Activated CD4-positive, alpha-beta T cell treated with anti-CD3 and anti-CD28 coated beads, Interleukin-2, Interleukin-4, amounts not matched to agents 100 ng/mL and 50 ng/mL, durations not matched to agents 16 hours and 8 hours (primary cell): Measurements from ENCODE around the gene RFX7.

Experiments
- DNase-seq: peaks from one replicate; pipeline ENCODE4 v3.0.0-alpha.2; 2020; ENCODE audit warnings: low spot score

Gene RFX7

GRCh38 chr15:56126409-56126808 lies 117.3 kb downstream of the RFX7 start:
- DNase-seq: no peak

- DNase-seq: no peak
Observed at GRCh38 chr15:56124391-56124790, 119.3 kb downstream of the RFX7 start.

GRCh38 chr15:56105855-56106254 lies 137.8 kb downstream of the RFX7 start:
- DNase-seq: no peak

- DNase-seq: no peak
Observed at GRCh38 chr15:56102441-56102840, 141.2 kb downstream of the RFX7 start.

- no peak for DNase-seq
Observed at GRCh38 chr15:56099311-56099710, 144.4 kb downstream of the RFX7 start.

GRCh38 chr15:56098195-56098863 lies 145.3 kb downstream of the RFX7 start:
- no peak for DNase-seq

GRCh38 chr15:56095406-56095805 lies 148.3 kb downstream of the RFX7 start:
- DNase-seq: no peak

GRCh38 chr15:56094171-56094570 lies 149.5 kb downstream of the RFX7 start:
- no peak for DNase-seq

- DNase-seq: no peak
Observed at GRCh38 chr15:56088389-56088788, 155.3 kb downstream of the RFX7 start.

GRCh38 chr15:56086566-56086965 lies 157.1 kb downstream of the RFX7 start:
- DNase-seq: no peak

GRCh38 chr15:56082263-56082761 lies 161.4 kb downstream of the RFX7 start:
- DNase-seq: no peak

GRCh38 chr15:56077081-56077480 lies 166.6 kb downstream of the RFX7 start:
- no peak for DNase-seq

GRCh38 chr15:56076640-56077039 lies 167.0 kb downstream of the RFX7 start:
- no peak for DNase-seq

GRCh38 chr15:56074481-56075265 lies 169.0 kb downstream of the RFX7 start:
- DNase-seq: no peak

- no peak for DNase-seq
Observed at GRCh38 chr15:56064152-56064551, 179.5 kb downstream of the RFX7 start.

- DNase-seq: no peak
Observed at GRCh38 chr15:56059716-56060115, 184.0 kb downstream of the RFX7 start.

GRCh38 chr15:56058986-56059385 lies 184.7 kb downstream of the RFX7 start:
- DNase-seq: no peak

- DNase-seq: no peak
Observed at GRCh38 chr15:56056626-56057025, 187.1 kb downstream of the RFX7 start.

- no peak for DNase-seq
Observed at GRCh38 chr15:56053046-56053400, 190.7 kb downstream of the RFX7 start.

- DNase-seq: peak; percentile 42
Observed at GRCh38 chr15:56052395-56053045, 191.2 kb downstream of the RFX7 start.

GRCh38 chr15:56051676-56052075 lies 192.0 kb downstream of the RFX7 start:
- DNase-seq: no peak

GRCh38 chr15:56049577-56049976 lies 194.1 kb downstream of the RFX7 start:
- no peak for DNase-seq

- no peak for DNase-seq
Observed at GRCh38 chr15:56047354-56047753, 196.3 kb downstream of the RFX7 start.
